Activated naive CD4-positive, alpha-beta T cell treated with anti-CD3 and anti-CD28 coated beads, Interleukin-2, amount 50 U/mL, for 72 hours (primary cell): ENCODE data around the gene CDH24. TPM values are rescaled to one million over a fixed set of nuclear protein-coding genes. Genes with fewer than 3 reads are reported as not detected.

Experiments used
- ATAC-seq, 2 donors: fragments of 150-1000 bp; cut with Tn5 transposase; 2 replicates each; pipeline ENCODE4 v1.10.0; 2021; ENCODE audit warnings: mild to moderate bottlenecking in 2 of 2, moderate library complexity in 2 of 2
- DNase-seq, 2 donors: peaks; one replicate each; pipeline ENCODE4 v3.0.0; 2021 to 2022; ENCODE audit warnings: low spot score in 2 of 2
- H3K27ac Mint-ChIP-seq, 2 donors: one replicate each; pipeline ENCODE4 v1.8.0; 2022; ENCODE audit warnings: mild to moderate bottlenecking in 2 of 2, mixed read lengths in 2 of 2
- H3K36me3 Mint-ChIP-seq, 2 donors: one replicate each; pipeline ENCODE4 v1.8.0; 2022; ENCODE audit warnings: mixed read lengths in 2 of 2
- H3K9me3 Mint-ChIP-seq, 2 donors: one replicate each; pipeline ENCODE4 v1.8.0; 2022; ENCODE audit warnings: mixed read lengths in 2 of 2
- total RNA-seq, 2 donors: library from RNA; stranded (reverse); gene quantifications; one replicate each; pipeline ENCODE4 v1.2.3, GENCODE V29; 2022

Gene CDH24
- total RNA-seq, 2 donors from 2014 or later, result 1.1 to 1.4 TPM

- no peaks in the 10 kb centered on the region for H3K9me3 Mint-ChIP-seq
- ATAC-seq, result no peak
- no peak overlapping the region for H3K27ac Mint-ChIP-seq
- no peak for DNase-seq
- H3K36me3 Mint-ChIP-seq, result peaks cover 0 to 8% of the 10 kb centered on the region in 2 donors
Measured at GRCh38 chr14:23002592-23002991, 54.7 kb downstream of the CDH24 start.

- Mint-ChIP-seq H3K27ac (no peak overlapping the region), H3K9me3 (no peaks in the 10 kb centered on the region), H3K36me3 (no peaks in the 10 kb centered on the region)
- ATAC-seq (peak in 1 of 2 donors; percentile 56), DNase-seq (no peak)
Measured at GRCh38 chr14:23000860-23001259, 56.5 kb downstream of the CDH24 start.

GRCh38 chr14:22998329-22999012, 58.8 kb downstream of the CDH24 start:
- Mint-ChIP-seq H3K27ac (no peak overlapping the region), H3K36me3 (no peaks in the 10 kb centered on the region), H3K9me3 (no peaks in the 10 kb centered on the region)
- peak in 1 of 2 donors; percentile 37 for DNase-seq
- no peak for ATAC-seq

DNA sequence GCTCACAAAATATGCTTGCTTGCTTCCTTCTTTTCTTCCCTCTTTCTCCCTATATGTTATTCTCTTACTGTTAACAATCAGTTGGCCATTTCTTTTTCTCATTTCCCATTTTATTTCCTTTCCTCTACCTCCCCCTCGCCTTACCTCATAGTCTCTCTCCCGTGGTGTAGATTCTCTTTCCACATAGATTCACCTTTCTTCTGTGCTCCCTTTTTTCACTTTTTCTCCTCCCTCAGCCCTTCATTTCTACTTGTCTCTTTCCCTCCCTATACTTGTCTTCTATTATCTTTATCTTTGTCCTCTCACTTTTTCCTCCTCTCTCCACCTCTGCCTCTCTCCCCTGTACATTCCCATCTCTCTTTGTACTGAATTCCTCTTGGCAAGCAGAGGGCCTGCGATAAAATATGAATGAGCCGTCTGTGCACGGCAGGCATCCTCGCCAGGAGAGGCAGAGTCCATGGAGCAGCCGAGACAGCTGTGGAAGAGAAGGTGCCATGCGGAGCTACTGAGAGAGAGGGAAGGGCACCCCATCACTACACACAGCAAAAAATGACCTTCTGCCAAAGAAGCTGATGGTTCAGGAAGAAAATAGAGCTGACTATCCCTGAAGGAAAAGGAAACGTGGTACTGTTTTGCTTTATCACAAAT, 59.5 kb downstream of the CDH24 start:
- Mint-ChIP-seq H3K9me3 (no peaks in the 10 kb centered on the region), H3K27ac (no peak overlapping the region), H3K36me3 (no peaks in the 10 kb centered on the region)
- ATAC-seq (no peak), DNase-seq (peak in 1 of 2 donors; percentile 21)

Other genes starting within 250 kb of the CDH24 start
- gene SLC7A7, start 242.1 kb downstream of the CDH24 start, total RNA-seq, result under 1 TPM; 0.46 to 0.78 TPM
- gene MRPL52, start 227.6 kb downstream of the CDH24 start, total RNA-seq, result 100 to 1,000 TPM; 112 to 146 TPM
- gene MMP14, start 220.9 kb downstream of the CDH24 start, total RNA-seq, result 1 to 10 TPM in 1 of 2 donors, under 1 TPM in 1; 0.68 to 2.2 TPM
- 10 to 100 TPM; 48.9 to 67.6 TPM for gene LRP10, start 185.8 kb downstream of the CDH24 start, total RNA-seq
- 1 to 10 TPM in 1 of 2 donors, under 1 TPM in 1; 0.93 to 1.1 TPM for gene REM2, start 174.3 kb downstream of the CDH24 start, total RNA-seq
- gene RBM23, start 138.4 kb downstream of the CDH24 start, total RNA-seq, result 10 to 100 TPM; 63.5 to 97.7 TPM
- gene PRMT5, start 128.1 kb downstream of the CDH24 start, total RNA-seq, result 100 to 1,000 TPM in 1 of 2 donors, 10 to 100 TPM in 1; 47.1 to 120 TPM
- gene HAUS4, start 100.4 kb downstream of the CDH24 start, total RNA-seq, result 10 to 100 TPM; 82.2 to 93.3 TPM
- 1 to 10 TPM; 1.5 to 3.8 TPM for gene AJUBA, start 75.0 kb downstream of the CDH24 start, total RNA-seq
- 10 to 100 TPM; 10.9 to 12.6 TPM for gene C14orf93, start 47.4 kb downstream of the CDH24 start, total RNA-seq
- 100 to 1,000 TPM; 137 to 180 TPM for gene PSMB5, start 22.6 kb downstream of the CDH24 start, total RNA-seq
- not detected for gene PSMB11, start 15.3 kb downstream of the CDH24 start, total RNA-seq
- gene ACIN1, start 37.6 kb upstream of the CDH24 start, total RNA-seq, result 100 to 1,000 TPM; 187 to 191 TPM
- 10 to 100 TPM; 36.5 to 49.1 TPM for gene C14orf119, start 38.0 kb upstream of the CDH24 start, total RNA-seq
- gene CIROP, start 47.5 kb upstream of the CDH24 start, total RNA-seq, result not detected
- under 1 TPM; 0.34 to 0.41 TPM for gene CEBPE, start 61.7 kb upstream of the CDH24 start, total RNA-seq
- 1 to 10 TPM; 1.2 to 1.9 TPM for gene SLC7A8, start 126.1 kb upstream of the CDH24 start, total RNA-seq
- gene RNF212B, start 180.4 kb upstream of the CDH24 start, total RNA-seq, result not detected
- gene HOMEZ, start 228.6 kb upstream of the CDH24 start, total RNA-seq, result 10 to 100 TPM in 1 of 2 donors, 1 to 10 TPM in 1; 6.4 to 15.1 TPM
- gene PPP1R3E, start 245.3 kb upstream of the CDH24 start, total RNA-seq, result 10 to 100 TPM; 26.6 to 49.8 TPM
- gene BCL2L2, start 249.3 kb upstream of the CDH24 start, total RNA-seq, result 1 to 10 TPM; 1.7 to 2.3 TPM